ENCODE results near the gene PPFIA3.
"Not testable (repeated sequence)": the region's sequence is repeated elsewhere in the genome, so short reads cannot be mapped to it uniquely, and the experiment has no call there.

PPFIA3 gene

DNA sequence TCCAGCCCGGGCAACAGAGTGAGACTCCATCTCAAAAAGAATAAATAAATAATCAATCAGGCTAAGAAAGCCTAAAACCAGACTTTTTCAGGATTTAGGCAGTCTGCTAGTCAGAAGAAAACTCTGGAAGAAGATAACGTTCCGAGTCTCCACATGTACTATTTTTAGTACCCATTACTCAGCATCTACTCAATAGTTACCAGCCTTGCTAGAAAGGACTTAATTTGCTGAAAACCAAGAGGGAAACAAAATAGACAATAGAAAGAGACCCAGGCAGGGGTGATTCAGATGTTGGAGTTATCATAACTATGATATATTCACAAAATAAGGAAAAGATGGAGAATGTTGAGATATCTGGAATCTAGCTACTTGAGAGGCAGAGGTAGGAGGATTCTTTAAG, 8.8 kb upstream of the PPFIA3 start:
- H3K36me3 ChIP-seq (ENCODE audit: insufficient read depth, low read length): peaks cover 15% of the 10 kb centered on the region; the same call in 1 of the 2 replicates
- peaks cover 4% of the 10 kb centered on the region; the same call in 1 of the 2 replicates for H3K4me1 ChIP-seq (ENCODE audit: insufficient read depth, low read length)
- H3K9me3 ChIP-seq (ENCODE audit: control insufficient read depth, insufficient read depth, low read length): no peaks in the 10 kb centered on the region
- no peak overlapping the region for H3K9ac ChIP-seq (ENCODE audit: low read depth, low read length)

- H3K9ac ChIP-seq (ENCODE audit: low read depth, low read length): no peak overlapping the region
- no peaks in the 10 kb centered on the region for H3K9me3 ChIP-seq (ENCODE audit: control insufficient read depth, insufficient read depth, low read length)
- peaks cover 15% of the 10 kb centered on the region; the same call in 1 of the 2 replicates for H3K36me3 ChIP-seq (ENCODE audit: insufficient read depth, low read length)
- H3K4me1 ChIP-seq (ENCODE audit: insufficient read depth, low read length): peaks cover 4% of the 10 kb centered on the region; the same call in 1 of the 2 replicates
Observed at GRCh38 chr19:49111218-49111998, 7.9 kb upstream of the PPFIA3 start.

- no peaks in the 10 kb centered on the region for H3K36me3 ChIP-seq (ENCODE audit: insufficient read depth, low read length)
- no peaks in the 10 kb centered on the region for H3K9me3 ChIP-seq (ENCODE audit: control insufficient read depth, insufficient read depth, low read length)
- H3K4me1 ChIP-seq (ENCODE audit: insufficient read depth, low read length): no peaks in the 10 kb centered on the region; the same call in 1 of the 2 replicates
- H3K9ac ChIP-seq (ENCODE audit: low read depth, low read length): peak within 1 kb of the TSS; percentile 58
Observed at GRCh38 chr19:49113762-49114629, 5.3 kb upstream of the PPFIA3 start, which contains the start of gene LIN7B. TSS of gene LIN7B (plus strand) at chr19:49114370. CDS start at chr19:49114405, 35 bp downstream.

- Histone ChIP-seq H3K4me1 (ENCODE audit: insufficient read depth, low read length) (no peaks in the 10 kb centered on the region; the same call in 1 of the 2 replicates), H3K36me3 (ENCODE audit: insufficient read depth, low read length) (no peaks in the 10 kb centered on the region), H3K9ac (ENCODE audit: low read depth, low read length) (peak overlapping the region; percentile 58; the same call in 1 of the 2 replicates), H3K9me3 (ENCODE audit: control insufficient read depth, insufficient read depth, low read length) (no peaks in the 10 kb centered on the region)
Observed at GRCh38 chr19:49114630-49115363, 4.5 kb upstream of the PPFIA3 start.

GRCh38 chr19:49116544-49116943, 2.8 kb upstream of the PPFIA3 start:
- no peaks in the 10 kb centered on the region; the same call in 1 of the 2 replicates for H3K4me1 ChIP-seq (ENCODE audit: insufficient read depth, low read length)
- no peaks in the 10 kb centered on the region for H3K36me3 ChIP-seq (ENCODE audit: insufficient read depth, low read length)
- no peaks in the 10 kb centered on the region for H3K9me3 ChIP-seq (ENCODE audit: control insufficient read depth, insufficient read depth, low read length)
- no peak overlapping the region for H3K9ac ChIP-seq (ENCODE audit: low read depth, low read length)

GRCh38 chr19:49117677-49118564, 1.4 kb upstream of the PPFIA3 start:
- H3K9me3 ChIP-seq (ENCODE audit: control insufficient read depth, insufficient read depth, low read length): no peaks in the 10 kb centered on the region
- no peaks in the 10 kb centered on the region; the same call in 1 of the 2 replicates for H3K4me1 ChIP-seq (ENCODE audit: insufficient read depth, low read length)
- H3K9ac ChIP-seq (ENCODE audit: low read depth, low read length): peak overlapping the region; percentile 90; the same call in 1 of the 2 replicates
- H3K36me3 ChIP-seq (ENCODE audit: insufficient read depth, low read length): no peaks in the 10 kb centered on the region

DNA sequence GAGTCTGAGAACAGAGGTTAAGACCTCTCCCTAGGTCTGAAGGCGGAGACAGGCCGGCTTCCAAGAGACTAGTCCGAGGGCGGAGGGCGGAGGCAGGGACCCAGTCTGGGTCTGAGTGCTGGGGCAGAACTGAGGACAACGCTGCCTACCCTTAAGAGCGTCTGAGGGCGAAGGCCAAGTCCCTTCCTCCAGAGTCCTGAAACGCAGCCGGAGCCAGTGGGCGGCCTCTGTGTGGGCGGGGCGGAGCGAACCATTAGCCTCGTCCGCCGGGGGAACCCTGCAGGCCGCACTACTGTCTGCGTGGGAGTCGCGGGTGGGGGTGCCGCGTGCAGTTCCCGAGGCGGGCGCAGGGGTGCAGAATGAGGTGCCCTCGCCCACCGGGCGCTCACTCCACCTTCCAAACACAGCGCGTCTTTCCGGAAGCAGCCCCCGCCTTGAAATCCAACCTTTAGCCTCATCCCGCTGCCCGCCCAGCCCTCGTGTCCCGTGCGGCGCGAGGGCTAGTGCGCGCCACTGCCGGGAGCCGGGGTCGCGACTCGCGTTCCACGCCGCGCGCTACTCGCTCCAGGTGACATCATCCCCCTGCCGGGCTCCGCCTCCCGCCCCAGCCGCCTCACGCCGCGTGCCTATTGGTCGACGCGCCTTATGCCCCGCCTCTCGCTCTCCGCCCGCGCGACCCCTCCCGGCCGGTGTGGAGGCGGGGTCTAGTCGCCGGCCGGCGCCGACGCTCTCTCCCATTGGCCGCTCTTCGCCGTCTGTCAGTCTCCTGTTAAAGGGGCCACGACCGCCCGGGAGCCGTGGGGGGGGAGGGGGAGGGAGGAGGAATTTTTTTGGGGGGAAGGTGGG, 556 bp upstream of the PPFIA3 start, which contains the start of gene C19orf73:
Gene C19orf73 (minus strand): TSS at position 579 of the 846 bp plus-strand sequence. CDS start 121 bp downstream, at position 458.
- H3K9me3 ChIP-seq (ENCODE audit: control insufficient read depth, insufficient read depth, low read length): no peaks in the 10 kb centered on the region
- H3K4me1 ChIP-seq (ENCODE audit: insufficient read depth, low read length): no peaks in the 10 kb centered on the region; the same call in 1 of the 2 replicates
- H3K9ac ChIP-seq (ENCODE audit: low read depth, low read length): peak within 1 kb of the TSS; percentile 90
- H3K36me3 ChIP-seq (ENCODE audit: insufficient read depth, low read length): no peaks in the 10 kb centered on the region

- H3K9ac ChIP-seq (ENCODE audit: low read depth, low read length): peak overlapping the region; percentile 55; the same call in 1 of the 2 replicates
- no peaks in the 10 kb centered on the region for H3K9me3 ChIP-seq (ENCODE audit: control insufficient read depth, insufficient read depth, low read length)
- H3K4me1 ChIP-seq (ENCODE audit: insufficient read depth, low read length): no peaks in the 10 kb centered on the region; the same call in 1 of the 2 replicates
- H3K36me3 ChIP-seq (ENCODE audit: insufficient read depth, low read length): no peaks in the 10 kb centered on the region
Observed at GRCh38 chr19:49120325-49120683, 960 bp downstream of the PPFIA3 start.

- Histone ChIP-seq H3K4me1 (ENCODE audit: insufficient read depth, low read length) (no peaks in the 10 kb centered on the region; the same call in 1 of the 2 replicates), H3K9ac (ENCODE audit: low read depth, low read length) (no peak overlapping the region), H3K9me3 (ENCODE audit: control insufficient read depth, insufficient read depth, low read length) (no peaks in the 10 kb centered on the region), H3K36me3 (ENCODE audit: insufficient read depth, low read length) (no peaks in the 10 kb centered on the region)
Observed at GRCh38 chr19:49120868-49121267, 1.5 kb downstream of the PPFIA3 start.

DNA sequence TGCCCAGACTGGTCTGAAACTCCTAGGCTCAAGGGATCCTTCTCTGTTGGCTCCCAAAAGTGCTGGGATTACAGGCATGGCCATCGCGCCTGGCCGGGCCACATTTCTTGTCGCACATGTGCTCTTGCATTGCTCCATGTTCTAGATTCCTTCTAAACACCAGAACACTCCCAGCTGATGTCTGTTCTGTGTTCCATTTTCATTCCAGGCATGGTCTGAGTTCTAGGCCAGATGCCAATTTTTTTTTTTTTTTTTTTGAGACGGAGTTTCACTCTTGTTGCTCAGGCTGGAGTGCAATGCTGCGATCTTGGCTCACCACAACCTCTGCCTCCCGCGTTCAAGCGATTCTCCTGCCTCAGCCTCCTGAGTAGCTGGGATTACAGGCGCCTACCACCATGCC, 2.5 kb downstream of the PPFIA3 start:
- H3K36me3 ChIP-seq (ENCODE audit: insufficient read depth, low read length); H3K4me1 ChIP-seq (ENCODE audit: insufficient read depth, low read length); H3K9ac ChIP-seq (ENCODE audit: low read depth, low read length); H3K9me3 ChIP-seq (ENCODE audit: control insufficient read depth, insufficient read depth, low read length): not testable (repeated sequence)

- H3K9ac ChIP-seq (ENCODE audit: low read depth, low read length); H3K9me3 ChIP-seq (ENCODE audit: control insufficient read depth, insufficient read depth, low read length); H3K4me1 ChIP-seq (ENCODE audit: insufficient read depth, low read length); H3K36me3 ChIP-seq (ENCODE audit: insufficient read depth, low read length): not testable (repeated sequence)
Observed at GRCh38 chr19:49123285-49123684, 3.9 kb downstream of the PPFIA3 start.

GRCh38 chr19:49125025-49125731, 5.8 kb downstream of the PPFIA3 start:
- Histone ChIP-seq H3K36me3 (ENCODE audit: insufficient read depth, low read length) (no peaks in the 10 kb centered on the region), H3K9ac (ENCODE audit: low read depth, low read length) (peak overlapping the region; percentile 17; the same call in 1 of the 2 replicates), H3K4me1 (ENCODE audit: insufficient read depth, low read length) (no peaks in the 10 kb centered on the region)

More at GRCh38 chr19:49125025-49125731, 5.8 kb downstream of the PPFIA3 start:
- H3K9me3 ChIP-seq (ENCODE audit: control insufficient read depth, insufficient read depth, low read length): no peaks in the 10 kb centered on the region

Data from ES-I3 (cell line).